HG03558 (cell line): Measurements from ENCODE around the gene TRAF2.

Experiments
- ATAC-seq: cut with Tn5 transposase; IDR thresholded peaks from one replicate; pipeline ENCODE4 v1.9.1; 2021; ENCODE audit warnings: moderate number of reproducible peaks; ENCODE audit not compliant: unreplicated experiment; ENCODE audit errors: extremely low read depth

TRAF2 gene

GRCh38 chr9:136931611-136932130 lies 45.4 kb downstream of the TRAF2 start:
- no peak for ATAC-seq

- no peak for ATAC-seq
These were observed 48.0 kb downstream of the TRAF2 start for GRCh38 chr9:136934277-136934676.

DNA sequence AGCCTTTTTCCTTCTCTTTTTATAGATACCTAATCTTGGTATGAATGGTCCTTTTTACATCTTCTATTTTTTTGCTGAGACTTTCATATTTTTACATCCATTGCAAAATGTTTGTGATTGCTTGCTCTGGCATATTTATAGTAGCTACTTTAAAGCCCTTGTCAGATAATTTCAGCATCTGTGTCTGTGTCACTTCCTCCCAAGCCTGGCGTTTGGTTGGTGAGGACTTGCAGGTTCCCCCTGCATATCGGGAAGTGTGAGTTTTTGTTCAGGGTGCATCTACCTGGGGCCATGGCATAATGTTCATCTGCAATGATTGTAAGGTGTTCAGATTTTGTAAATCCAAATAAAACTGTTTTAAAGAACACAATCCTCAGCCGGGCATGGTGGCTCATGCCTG lies 49.3 kb downstream of the TRAF2 start:
- no peak for ATAC-seq

DNA sequence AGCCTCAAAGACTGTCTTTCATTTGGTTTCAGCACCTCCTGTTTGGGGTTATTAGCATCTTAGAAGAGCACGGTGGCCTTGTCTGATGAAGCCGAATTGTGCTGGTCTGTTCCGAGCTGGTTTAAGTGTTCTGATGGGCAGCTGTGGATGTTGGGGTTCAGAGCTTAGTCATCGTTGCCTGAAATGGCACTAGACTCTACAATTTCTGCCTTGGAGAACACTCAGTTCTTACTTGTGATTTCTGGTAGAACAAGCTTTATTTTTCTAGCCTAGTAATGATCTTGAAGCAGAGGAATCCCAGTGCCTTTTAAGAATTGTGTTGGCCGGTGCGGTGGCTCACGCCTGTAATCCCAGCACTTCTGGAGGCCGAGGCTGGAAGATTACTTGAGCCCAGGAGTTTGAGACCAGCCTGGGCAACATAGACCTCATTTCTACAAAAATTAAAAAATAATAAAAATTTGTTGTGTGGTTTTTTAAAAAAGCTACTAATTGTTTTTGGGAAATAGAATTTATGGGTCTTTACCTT lies 50.4 kb downstream of the TRAF2 start:
- no peak for ATAC-seq

DNA sequence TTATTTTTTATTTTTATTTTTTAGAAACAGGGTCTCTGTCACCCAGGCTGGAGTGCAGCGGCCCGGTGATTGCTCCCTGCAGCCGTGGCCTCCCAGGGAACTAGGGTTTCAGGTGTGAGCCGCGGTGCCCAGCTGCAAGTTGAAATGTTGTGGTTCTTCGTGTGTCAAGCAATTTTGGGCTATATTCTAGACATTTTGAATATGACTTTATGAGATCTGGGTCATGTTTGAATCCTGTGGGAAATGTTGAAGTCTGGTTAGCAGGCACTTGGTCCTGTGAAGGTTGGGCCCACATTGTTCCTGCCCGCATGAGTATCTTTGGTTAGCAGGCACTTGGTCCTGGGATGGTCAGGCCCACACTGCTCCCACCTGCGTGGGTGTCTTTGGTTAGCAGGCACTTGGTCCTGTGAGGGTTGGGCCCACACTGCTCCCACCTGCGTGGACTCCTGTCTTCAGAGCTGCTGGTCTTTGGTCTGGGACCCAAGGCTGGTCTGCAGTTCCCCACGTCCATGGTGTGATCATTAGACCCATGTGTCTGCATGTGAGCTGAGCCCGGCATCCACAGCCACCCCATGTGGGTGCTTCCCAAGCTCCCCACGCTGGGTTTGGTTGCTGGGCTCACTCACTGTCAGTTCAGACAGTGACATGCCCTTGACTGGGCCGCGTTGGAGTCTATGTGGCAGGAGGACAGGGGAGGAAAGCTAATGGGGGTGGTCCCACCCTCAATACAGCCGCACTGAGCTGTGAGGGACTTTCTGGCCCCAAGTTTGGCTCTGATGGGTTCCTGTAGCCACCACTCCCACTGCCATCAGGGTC lies 51.1 kb downstream of the TRAF2 start:
- ATAC-seq: no peak

GRCh38 chr9:136939431-136939995 lies 53.2 kb downstream of the TRAF2 start:
- ATAC-seq: no peak

- no peak for ATAC-seq
These were observed 53.7 kb downstream of the TRAF2 start for GRCh38 chr9:136939996-136940525.

- ATAC-seq: no peak
These were observed 54.4 kb downstream of the TRAF2 start for GRCh38 chr9:136940526-136941230.

- ATAC-seq: no peak
These were observed 55.2 kb downstream of the TRAF2 start for GRCh38 chr9:136941231-136942111.

GRCh38 chr9:136942112-136942880 lies 56.0 kb downstream of the TRAF2 start:
- ATAC-seq: no peak

GRCh38 chr9:136942881-136943230 lies 56.5 kb downstream of the TRAF2 start:
- no peak for ATAC-seq

- no peak for ATAC-seq
These were observed 57.2 kb downstream of the TRAF2 start for GRCh38 chr9:136943291-136944211.

- peak; percentile 20 for ATAC-seq
These were observed 57.8 kb downstream of the TRAF2 start for GRCh38 chr9:136944212-136944518.

DNA sequence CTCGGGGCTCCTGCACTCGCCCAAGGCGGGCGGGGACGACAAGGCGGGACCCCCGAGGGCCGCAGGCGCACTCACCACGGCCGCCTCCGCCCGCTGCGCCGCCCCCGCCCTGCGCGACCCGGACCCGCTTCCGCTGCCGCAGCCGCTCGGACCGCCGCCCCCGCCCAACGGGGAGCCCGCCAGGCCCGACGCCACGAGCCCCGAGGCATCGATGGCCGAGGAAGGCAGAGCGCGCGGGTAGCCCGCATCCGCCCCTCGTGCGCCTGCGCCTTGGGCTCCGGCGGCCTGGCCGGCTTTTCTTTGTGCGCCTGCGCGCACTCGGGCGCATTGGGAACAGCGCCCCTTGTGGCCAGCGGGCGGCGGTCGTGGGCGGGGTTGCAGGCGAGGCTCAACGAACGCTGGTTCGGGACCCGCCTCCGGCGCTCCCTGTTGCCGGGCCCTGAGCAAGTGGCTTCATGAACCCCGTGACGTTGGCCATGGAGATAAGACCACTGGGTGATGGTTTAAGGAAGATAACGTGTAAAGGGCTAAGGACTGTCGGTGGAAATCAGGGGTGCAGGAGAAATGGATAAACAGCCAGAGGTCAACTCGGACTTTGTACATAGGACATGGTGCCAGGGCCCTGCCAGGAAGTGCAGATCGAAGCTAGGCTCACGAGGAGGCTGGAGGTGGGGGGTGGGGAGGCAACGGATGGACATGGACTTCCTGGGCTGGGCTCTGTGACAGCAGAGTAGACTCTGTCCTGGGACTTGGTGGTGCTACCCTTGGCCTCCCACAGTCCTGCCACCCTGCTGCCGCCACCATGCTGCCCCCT lies 58.4 kb downstream of the TRAF2 start, which contains the start of the genes C8G and FBXW5:
Gene C8G (plus strand): TSS at position 725 of the 814 bp plus-strand sequence. CDS start 78 bp downstream, at position 803.
Gene FBXW5 (minus strand): TSS at position 220 of the 814 bp plus-strand sequence. CDS start 655 bp downstream, outside the sequence.
- ATAC-seq: peak; percentile 46

GRCh38 chr9:136945333-136946227 lies 59.3 kb downstream of the TRAF2 start:
- no peak for ATAC-seq
